Stimulated activated CD8-positive, alpha-beta memory T cell treated with anti-CD3 and anti-CD28 coated beads, Interleukin-4, amount 100 ng/mL, for 4 hours (primary cell): Measurements from ENCODE around the gene SRPRB.
"Not testable (repeated sequence)": the region's sequence is repeated elsewhere in the genome, so short reads cannot be mapped to it uniquely, and the experiment has no call there.

Experiments used
- DNase-seq, 2 donors: peaks; one replicate each; pipeline ENCODE4 v3.0.0-alpha.2; 2020; ENCODE audit warnings: low read depth in 2 of 2, low spot score in 1 of 2

The SRPRB gene

GRCh38 chr3:133777807-133778568 is 27.6 kb upstream of the SRPRB start:
- DNase-seq = no peak

- no peak for DNase-seq
Measured at GRCh38 chr3:133779626-133780203, 25.9 kb upstream of the SRPRB start.

GRCh38 chr3:133780756-133781155 is 24.9 kb upstream of the SRPRB start:
- DNase-seq = not testable (repeated sequence)

- DNase-seq = no peak
Measured at GRCh38 chr3:133781570-133781969, 24.0 kb upstream of the SRPRB start.

GRCh38 chr3:133782454-133782853 is 23.2 kb upstream of the SRPRB start:
- DNase-seq = no peak

- DNase-seq = no peak
Measured at GRCh38 chr3:133783762-133784161, 21.9 kb upstream of the SRPRB start.

GRCh38 chr3:133788024-133788423 is 17.6 kb upstream of the SRPRB start:
- DNase-seq = no peak

GRCh38 chr3:133792171-133792763 is 13.3 kb upstream of the SRPRB start:
- no peak for DNase-seq

GRCh38 chr3:133797396-133798105 is 8.1 kb upstream of the SRPRB start:
- DNase-seq = no peak

GRCh38 chr3:133799794-133800585 is 5.6 kb upstream of the SRPRB start:
- no peak for DNase-seq

GRCh38 chr3:133803469-133803868 is 2.1 kb upstream of the SRPRB start:
- no peak for DNase-seq

GRCh38 chr3:133804896-133805295 is 719 bp upstream of the SRPRB start:
- no peak for DNase-seq

- DNase-seq = no peak
Measured at GRCh38 chr3:133805384-133805701, 272 bp upstream of the SRPRB start.

- no peak for DNase-seq
Measured at GRCh38 chr3:133812872-133813271, 7.3 kb downstream of the SRPRB start.

- no peak for DNase-seq
Measured at GRCh38 chr3:133815386-133815785, 9.8 kb downstream of the SRPRB start.

GRCh38 chr3:133820129-133820528 is 14.5 kb downstream of the SRPRB start:
- no peak for DNase-seq

- no peak for DNase-seq
Measured at GRCh38 chr3:133820889-133821675, 15.5 kb downstream of the SRPRB start.

GRCh38 chr3:133821767-133822638 is 16.4 kb downstream of the SRPRB start:
- DNase-seq = no peak

GRCh38 chr3:133824961-133825485 is 19.4 kb downstream of the SRPRB start:
- DNase-seq = no peak
